22Rv1 (cell line): Measurements from ENCODE around the gene ZNF891.

Experiments
- H3K27ac ChIP-seq: fragments of 450-650 bp; 2 replicates; pipeline ENCODE4 v1.5.1; 2017
- ZFX ChIP-seq: fragments of 450-650 bp; IDR thresholded peaks from 2 replicates; pipeline ENCODE4 v1.6.1; 2017; ENCODE audit warnings: antibody characterized with exemption, borderline replicate concordance
- TF ChIP-seq, protein P1 (sequence below): fragments of 450-650 bp; IDR thresholded peaks from 2 replicates; pipeline ENCODE4 v1.5.1; 2017; ENCODE audit warnings: mild to moderate bottlenecking

Gene ZNF891

DNA sequence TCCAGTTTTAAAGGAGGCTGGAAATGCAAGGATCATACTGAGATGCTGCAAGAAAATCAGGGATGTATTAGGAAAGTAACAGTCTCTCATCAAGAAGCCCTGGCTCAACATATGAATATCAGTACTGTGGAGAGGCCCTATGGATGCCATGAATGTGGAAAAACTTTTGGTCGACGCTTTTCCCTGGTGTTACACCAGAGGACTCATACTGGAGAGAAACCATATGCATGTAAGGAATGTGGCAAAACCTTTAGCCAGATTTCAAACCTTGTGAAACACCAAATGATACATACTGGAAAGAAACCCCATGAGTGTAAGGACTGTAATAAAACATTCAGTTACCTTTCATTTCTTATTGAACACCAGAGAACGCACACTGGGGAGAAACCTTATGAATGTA, 24.5 kb downstream of the ZNF891 start:
- TF ChIP-seq ZFX: no peak
- TF ChIP-seq, protein P1, sequence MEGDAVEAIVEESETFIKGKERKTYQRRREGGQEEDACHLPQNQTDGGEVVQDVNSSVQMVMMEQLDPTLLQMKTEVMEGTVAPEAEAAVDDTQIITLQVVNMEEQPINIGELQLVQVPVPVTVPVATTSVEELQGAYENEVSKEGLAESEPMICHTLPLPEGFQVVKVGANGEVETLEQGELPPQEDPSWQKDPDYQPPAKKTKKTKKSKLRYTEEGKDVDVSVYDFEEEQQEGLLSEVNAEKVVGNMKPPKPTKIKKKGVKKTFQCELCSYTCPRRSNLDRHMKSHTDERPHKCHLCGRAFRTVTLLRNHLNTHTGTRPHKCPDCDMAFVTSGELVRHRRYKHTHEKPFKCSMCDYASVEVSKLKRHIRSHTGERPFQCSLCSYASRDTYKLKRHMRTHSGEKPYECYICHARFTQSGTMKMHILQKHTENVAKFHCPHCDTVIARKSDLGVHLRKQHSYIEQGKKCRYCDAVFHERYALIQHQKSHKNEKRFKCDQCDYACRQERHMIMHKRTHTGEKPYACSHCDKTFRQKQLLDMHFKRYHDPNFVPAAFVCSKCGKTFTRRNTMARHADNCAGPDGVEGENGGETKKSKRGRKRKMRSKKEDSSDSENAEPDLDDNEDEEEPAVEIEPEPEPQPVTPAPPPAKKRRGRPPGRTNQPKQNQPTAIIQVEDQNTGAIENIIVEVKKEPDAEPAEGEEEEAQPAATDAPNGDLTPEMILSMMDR: no peak
- no peak overlapping the region for H3K27ac ChIP-seq

DNA sequence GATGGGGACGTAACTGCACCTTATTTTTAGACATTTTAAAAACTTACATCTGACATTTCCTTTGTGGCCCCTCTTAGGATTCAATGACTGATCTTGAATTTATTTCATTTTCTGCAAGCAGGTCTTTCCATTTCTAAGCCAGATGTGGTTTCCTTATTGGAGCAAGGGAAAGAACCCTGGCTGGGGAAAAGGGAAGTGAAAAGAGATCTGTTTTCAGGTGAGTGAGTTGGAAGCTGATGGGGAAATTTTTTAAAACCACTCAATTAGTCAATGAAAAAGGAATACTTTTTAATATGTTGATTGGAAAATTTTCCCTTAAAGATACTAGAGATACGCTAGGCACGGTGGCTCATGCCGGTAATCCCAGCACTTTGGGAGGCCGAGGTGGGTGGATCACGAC, 46.7 kb downstream of the ZNF891 start:
- TF ChIP-seq ZFX: no peak
- TF ChIP-seq, protein P1: no peak
- H3K27ac ChIP-seq: no peak overlapping the region

DNA sequence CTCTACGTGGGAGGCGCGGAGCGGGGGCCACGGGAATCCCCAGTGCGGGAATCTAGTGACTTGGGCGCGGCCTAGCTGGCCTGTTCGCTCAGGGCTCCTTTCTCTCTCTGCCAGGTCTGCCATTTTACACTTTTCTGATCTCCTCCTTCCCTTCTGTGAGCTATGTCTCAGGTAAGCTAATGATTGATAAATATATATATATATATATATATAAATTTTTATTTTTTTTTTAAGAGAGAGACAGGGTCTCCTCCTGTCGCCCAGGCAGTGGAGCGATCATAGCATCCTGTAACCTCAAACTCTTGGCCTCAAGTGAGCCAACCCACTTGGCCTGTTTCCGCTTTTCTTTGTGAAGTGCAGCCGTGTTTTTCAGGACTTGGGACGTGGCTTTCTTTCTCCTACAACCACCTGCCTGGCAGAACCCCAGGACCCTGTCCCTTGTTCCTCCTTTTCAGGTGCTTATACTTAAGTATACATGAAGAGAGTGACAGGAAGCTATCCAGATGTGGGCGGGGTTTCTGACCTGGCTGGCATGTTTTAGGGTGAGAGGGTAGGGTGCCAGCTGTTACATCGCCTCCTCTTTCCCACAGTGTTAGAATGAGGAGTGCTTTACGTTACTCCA, 48.8 kb downstream of the ZNF891 start:
- H3K27ac ChIP-seq: peak overlapping the region; percentile 98
- TF ChIP-seq, protein P1: no peak
- no peak for TF ChIP-seq ZFX

DNA sequence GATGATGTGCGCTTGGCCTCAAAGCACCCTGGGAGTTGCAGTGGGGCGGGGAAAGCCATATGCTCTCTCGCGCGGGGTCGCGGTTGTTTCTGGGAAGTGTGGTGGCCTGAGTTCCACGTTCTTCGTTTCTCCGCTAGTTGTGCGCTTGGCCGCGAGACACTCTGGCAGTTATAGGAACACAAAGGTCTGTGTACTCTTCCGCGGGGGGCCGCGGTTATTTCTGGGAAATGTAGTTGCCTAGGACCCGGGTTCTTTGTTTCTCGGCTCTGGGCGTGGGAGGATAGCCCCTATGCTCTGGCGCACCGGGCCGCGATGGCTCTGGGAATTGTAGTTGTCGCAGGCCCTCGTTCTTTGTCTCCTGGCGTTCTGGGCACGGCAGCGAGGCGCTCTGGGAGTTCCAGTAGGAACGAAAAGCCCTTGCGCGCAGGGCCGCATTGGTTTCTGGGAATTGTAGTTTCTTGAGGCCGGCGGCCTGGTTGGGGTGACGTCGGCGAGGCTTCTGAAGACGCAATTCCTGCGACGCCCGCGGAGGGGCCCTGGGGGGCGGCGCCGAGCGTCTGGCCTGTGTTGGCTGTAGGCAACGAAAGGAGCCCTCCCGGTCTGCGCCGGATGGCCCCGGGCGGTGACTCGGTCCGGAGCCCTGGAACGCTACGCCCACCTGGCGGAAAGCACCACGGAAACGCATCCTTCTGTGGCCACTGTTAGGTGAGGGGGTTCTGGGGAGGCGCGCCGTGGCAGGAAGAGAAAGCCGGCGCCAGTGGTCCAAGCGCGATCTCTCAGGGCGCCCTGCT, 49.5 kb downstream of the ZNF891 start, which contains the start of gene ZNF140:
Gene ZNF140 (plus strand): TSS at position 556 of the 791 bp plus-strand sequence. CDS start 398 bp downstream, outside the sequence.
- peak within 1 kb of the TSS; percentile 98 for H3K27ac ChIP-seq
- TF ChIP-seq ZFX: no peak
- TF ChIP-seq, protein P1: peak; percentile 42; the same call in 1 of the 2 replicates

DNA sequence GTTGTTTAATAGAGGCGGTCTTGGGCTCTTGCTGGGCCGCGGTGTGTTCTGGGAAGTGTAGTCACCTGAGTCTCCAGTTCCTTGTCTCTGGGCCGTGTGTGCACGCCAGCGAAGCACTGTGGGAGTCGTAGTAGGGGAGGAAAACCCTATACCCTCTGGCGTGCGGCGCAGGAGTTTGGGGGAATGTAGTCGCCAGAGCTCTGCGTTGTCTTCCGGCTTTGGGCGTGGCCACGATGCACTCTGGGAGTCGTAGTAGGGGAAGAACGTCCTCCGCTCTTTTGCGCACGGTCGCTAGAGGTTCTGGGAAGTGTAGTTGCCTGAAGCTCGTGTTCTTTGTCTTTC, 50.1 kb downstream of the ZNF891 start:
- H3K27ac ChIP-seq: peak overlapping the region; percentile 98
- TF ChIP-seq, protein P1: no peak
- no peak for TF ChIP-seq ZFX

DNA sequence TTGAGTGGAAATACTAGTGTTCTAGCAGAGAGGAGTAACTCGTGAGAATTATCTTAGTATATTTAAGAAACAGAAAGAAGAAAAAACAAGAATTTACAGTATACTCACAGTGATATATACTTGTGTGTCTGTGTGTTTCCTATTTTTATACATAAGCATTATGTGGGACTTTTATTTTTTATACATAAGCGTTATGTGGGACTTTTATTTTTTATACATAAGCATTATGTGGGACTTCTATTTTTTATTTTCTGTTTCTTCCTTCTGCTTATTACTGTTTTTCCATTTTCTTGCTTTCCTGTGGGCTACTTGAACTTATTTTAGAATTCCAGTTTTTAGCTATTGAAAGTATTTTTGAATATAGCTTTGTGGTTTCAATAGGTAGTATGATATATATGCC, 56.2 kb downstream of the ZNF891 start:
- no peak overlapping the region for H3K27ac ChIP-seq
- TF ChIP-seq, protein P1: no peak
- TF ChIP-seq ZFX: no peak

DNA sequence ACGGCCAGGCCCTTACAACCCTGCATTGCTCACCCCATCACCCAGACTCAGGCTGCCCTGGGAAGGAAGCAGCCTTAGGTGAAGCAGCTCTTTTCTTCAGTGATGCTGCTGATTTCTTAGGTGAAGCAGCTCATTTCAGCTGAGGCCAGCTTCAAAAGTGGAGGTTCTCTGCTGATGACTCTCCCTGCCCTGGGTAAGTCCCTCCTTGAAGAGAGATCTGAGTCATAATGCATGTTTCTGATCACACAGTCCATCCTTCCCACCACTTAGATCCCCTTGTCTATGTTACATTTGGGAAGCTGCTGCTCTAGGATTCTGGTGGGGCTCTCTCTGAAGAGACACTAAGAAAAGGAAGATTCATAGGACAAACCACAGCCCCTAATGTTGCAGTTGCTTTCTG, 66.5 kb downstream of the ZNF891 start:
- no peak for TF ChIP-seq ZFX
- TF ChIP-seq, protein P1: no peak
- no peak overlapping the region for H3K27ac ChIP-seq
